ENCODE measurements around the gene TBL1Y. TPM values are rescaled to one million over a fixed set of nuclear protein-coding genes. Genes with fewer than 3 reads are reported as not detected.

Gene TBL1Y
- total and polyA plus RNA-seq, 2 donors (not counting 1 experiment from before 2014, with no cell fraction given) = not detected

GRCh38 chrY:7008578-7009355 lies 98.3 kb downstream of the TBL1Y start:
- no CpG with 5 or more reads among the region's 6 CpGs for WGBS (ENCODE audit: insufficient coverage)
- ChIA-PET POLR2A (no interaction called here), CTCF (no interaction called here)
- Histone ChIP-seq H3K4me3 (ENCODE audit: control extremely low read depth in 1 of 5, extremely low read depth in 1 of 5, insufficient read depth in 1 of 5, low read depth in 2 of 5, low read length in 4 of 5) (no peak overlapping the region), H3K36me3 (replicated peaks in 1 of 2; ENCODE audit: control extremely low read depth in 1 of 2, control insufficient read depth in 1 of 2, extremely low read depth in 1 of 2, insufficient read depth in 2 of 2, low read length in 1 of 2) (no peaks in the 10 kb centered on the region), H3K4me1 (ENCODE audit: control insufficient read depth in 2 of 2, insufficient read depth in 2 of 2, low read length in 2 of 2) (no peaks in the 10 kb centered on the region), H3K79me2 (ENCODE audit: control insufficient read depth, insufficient read depth, low read length) (no peaks in the 10 kb centered on the region), H3K4me2 (replicated peaks; ENCODE audit: low read depth, low read length, poor library complexity, severe bottlenecking) (no peak overlapping the region), H4K20me1 (ENCODE audit: control insufficient read depth, insufficient read depth, low read length, poor library complexity, severe bottlenecking) (no peaks in the 10 kb centered on the region), H3K9me3 (ENCODE audit: control extremely low read depth in 1 of 3, control insufficient read depth in 2 of 3, insufficient read depth in 1 of 3, low read length in 2 of 3) (no peaks in the 10 kb centered on the region), H3K9ac (ENCODE audit: low read length) (no peak overlapping the region), H3K27me3 (replicated peaks in 1 of 4; ENCODE audit: control extremely low read depth in 1 of 4, control insufficient read depth in 3 of 4, insufficient read depth in 4 of 4, low read length in 3 of 4) (no peaks in the 10 kb centered on the region), H2AFZ (ENCODE audit: insufficient read depth, low read depth, low read length, poor library complexity, severe bottlenecking) (no peak overlapping the region), H3K27ac (ENCODE audit: low read length in 2 of 2) (no peak overlapping the region)
- intact Hi-C loops (cut with micrococcal nuclease) = no loop called here
- TF ChIP-seq EZH2 (IDR thresholded peaks at IDR 0.05; ENCODE audit: borderline replicate concordance, insufficient read depth, low read depth, low read length, poor library complexity, severe bottlenecking) (no peak), CTCF (IDR thresholded peaks at IDR 0.05) (no peak)
- DNase-seq = no peak
- Mint-ChIP-seq H3K4me3 (no peak overlapping the region), H3K4me1 (no peaks in the 10 kb centered on the region), H3K9me3 (ENCODE audit: insufficient read depth) (no peaks in the 10 kb centered on the region), H3K27ac (no peak overlapping the region), H3K27me3 (no peaks in the 10 kb centered on the region)
- no peak for ATAC-seq (ENCODE audit: low read depth)

- H3K27me3 Mint-ChIP-seq = no peaks in the 10 kb centered on the region
- ATAC-seq (ENCODE audit: low read depth) = no peak
- TF ChIP-seq CTCF (IDR thresholded peaks at IDR 0.05) = no peak
- no peak for TF ChIP-seq EZH2 (IDR thresholded peaks at IDR 0.05; ENCODE audit: borderline replicate concordance, insufficient read depth, low read depth, low read length, poor library complexity, severe bottlenecking)
- WGBS (ENCODE audit: insufficient coverage) = no CpG with 5 or more reads among the region's 2 CpGs
- Histone ChIP-seq H3K9ac (ENCODE audit: low read length) (no peak overlapping the region), H3K27ac (ENCODE audit: low read length in 2 of 2) (no peak overlapping the region), H3K4me3 (ENCODE audit: control extremely low read depth in 1 of 5, extremely low read depth in 1 of 5, insufficient read depth in 1 of 5, low read depth in 2 of 5, low read length in 4 of 5) (no peak overlapping the region), H3K27me3 (replicated peaks in 1 of 4; ENCODE audit: control extremely low read depth in 1 of 4, control insufficient read depth in 3 of 4, insufficient read depth in 4 of 4, low read length in 3 of 4) (no peaks in the 10 kb centered on the region), H2AFZ (ENCODE audit: insufficient read depth, low read depth, low read length, poor library complexity, severe bottlenecking) (no peak overlapping the region), H3K9me3 (ENCODE audit: control extremely low read depth in 1 of 3, control insufficient read depth in 2 of 3, insufficient read depth in 1 of 3, low read length in 2 of 3) (no peaks in the 10 kb centered on the region), H3K36me3 (replicated peaks in 1 of 2; ENCODE audit: control extremely low read depth in 1 of 2, control insufficient read depth in 1 of 2, extremely low read depth in 1 of 2, insufficient read depth in 2 of 2, low read length in 1 of 2) (no peaks in the 10 kb centered on the region), H4K20me1 (ENCODE audit: control insufficient read depth, insufficient read depth, low read length, poor library complexity, severe bottlenecking) (no peaks in the 10 kb centered on the region), H3K79me2 (ENCODE audit: control insufficient read depth, insufficient read depth, low read length) (no peaks in the 10 kb centered on the region), H3K4me1 (ENCODE audit: control insufficient read depth in 2 of 2, insufficient read depth in 2 of 2, low read length in 2 of 2) (no peaks in the 10 kb centered on the region), H3K4me2 (replicated peaks; ENCODE audit: low read depth, low read length, poor library complexity, severe bottlenecking) (no peak overlapping the region)
- no peak overlapping the region for H3K27ac Mint-ChIP-seq
- intact Hi-C loops (cut with micrococcal nuclease) = no loop called here
- no peaks in the 10 kb centered on the region for H3K4me1 Mint-ChIP-seq
- no peaks in the 10 kb centered on the region for H3K9me3 Mint-ChIP-seq (ENCODE audit: insufficient read depth)
- CTCF ChIA-PET = no interaction called here
- no peak for DNase-seq
- POLR2A ChIA-PET = no interaction called here
- no peak overlapping the region for H3K4me3 Mint-ChIP-seq
These were observed 102.6 kb downstream of the TBL1Y start for GRCh38 chrY:7013051-7013450.
